H1 (cell line): ENCODE data around the gene HRH3. TPM values are rescaled to one million over a fixed set of nuclear protein-coding genes. Genes with fewer than 3 reads are reported as not detected.

ENCODE experiments used
- CTCF ChIA-PET: fragments of 300-600 bp; sonication (Branson Sonifier 250); formaldehyde crosslinking; loops from one replicate; lab custom pipeline; 2021; ENCODE audit not compliant: partially characterized antibody; lab: Charles Lee
- POLR2A ChIA-PET: fragments of 300-600 bp; sonication (Branson Sonifier 250); formaldehyde crosslinking; loops from one replicate; lab custom pipeline; 2021; ENCODE audit warnings: inconsistent platforms; ENCODE audit not compliant: partially characterized antibody; lab: Charles Lee
- DNase-seq, 2 experiments: peaks; one replicate each; pipeline versions ENCODE4 v3.0.0 to v3.0.0-alpha.2; 2010 to 2022; ENCODE audit warnings: low spot score in 2 of 2, low read depth in 1 of 2, mixed read lengths in 1 of 2
- FAIRE-seq: peaks from 2 replicates; lab custom pipeline; 2011; peaks lifted over from hg19 to GRCh38; lab: Jason Lieb, UNC
- H2AFZ ChIP-seq: 2 replicates; pipeline ENCODE4 v1.8.1; 2012; ENCODE audit warnings: low read length, inconsistent platforms
- H2AK5ac ChIP-seq: 2 replicates; pipeline ENCODE4 v1.6.1; 2013; ENCODE audit warnings: low read depth, low read length
- H2BK120ac ChIP-seq: replicated peaks from 2 replicates; pipeline ENCODE3; 2013; ENCODE audit warnings: low read depth, low read length, inconsistent platforms
- H2BK12ac ChIP-seq: 2 replicates; pipeline ENCODE4 v1.6.1; 2013; ENCODE audit warnings: low read depth, low read length
- H2BK15ac ChIP-seq: 2 replicates; pipeline ENCODE4 v1.6.1; 2013; ENCODE audit warnings: low read length
- H2BK20ac ChIP-seq: 2 replicates; pipeline ENCODE4 v1.6.1; 2013; ENCODE audit warnings: low read length
- H2BK5ac ChIP-seq: 2 replicates; pipeline ENCODE4 v1.6.1; 2013; ENCODE audit warnings: low read depth, low read length
- H3K14ac ChIP-seq: 2 replicates; pipeline ENCODE4 v1.6.1; 2013; ENCODE audit warnings: inconsistent platforms; ENCODE audit not compliant: insufficient read length
- H3K18ac ChIP-seq: 2 replicates; pipeline ENCODE4 v1.6.1; 2013; ENCODE audit warnings: low read length; ENCODE audit errors: extremely low read depth
- H3K23ac ChIP-seq: 2 replicates; pipeline ENCODE4 v1.6.1; 2013; ENCODE audit warnings: inconsistent platforms; ENCODE audit not compliant: insufficient read length
- H3K23me2 ChIP-seq: 2 replicates; pipeline ENCODE4 v1.6.1; 2013; ENCODE audit warnings: low read depth, low read length
- H3K27ac ChIP-seq: 2 replicates; pipeline ENCODE4 v1.6.1; 2011; ENCODE audit warnings: low read depth, low read length, inconsistent platforms
- H3K27me3 ChIP-seq, 4 experiments: replicated peaks in 1 of 4; 1 replicate in 1 of 4; 2 replicates in 3 of 4; pipeline versions ENCODE4 v1.6.1 to v1.8.1; 2011 to 2013; ENCODE audit warnings: low read length in 3 of 4, mild to moderate bottlenecking in 3 of 4, inconsistent platforms in 2 of 4, mixed read lengths in 2 of 4, moderate library complexity in 1 of 4; ENCODE audit not compliant: control insufficient read depth in 3 of 4, insufficient read depth in 3 of 4; ENCODE audit errors: extremely low read depth in 1 of 4
- H3K36me3 ChIP-seq, 4 experiments: 2 replicates each; pipeline versions ENCODE4 v1.6.1 to v1.8.1; 2011 to 2013; ENCODE audit warnings: mild to moderate bottlenecking in 4 of 4, low read length in 3 of 4, moderate library complexity in 2 of 4, control low read depth in 1 of 4, inconsistent platforms in 1 of 4; ENCODE audit not compliant: insufficient read depth in 4 of 4, control insufficient read depth in 2 of 4
- H3K4ac ChIP-seq: replicated peaks from 2 replicates; pipeline ENCODE3; 2013; ENCODE audit warnings: low read length, low read depth, mixed read lengths, inconsistent platforms; ENCODE audit not compliant: insufficient read length
- H3K4me1 ChIP-seq, 4 experiments: replicated peaks in 1 of 4; 1 replicate in 1 of 4; 2 replicates in 3 of 4; pipeline versions ENCODE4 v1.6.1 to v1.8.1; 2011 to 2013; ENCODE audit warnings: low read length in 3 of 4, inconsistent platforms in 2 of 4, mixed read lengths in 1 of 4; ENCODE audit not compliant: insufficient read depth in 4 of 4, control insufficient read depth in 3 of 4
- H3K4me2 ChIP-seq, 2 experiments: 2 replicates each; pipeline versions ENCODE4 v1.6.1 to v1.8.1; 2011 to 2013; ENCODE audit warnings: low read depth in 2 of 2, low read length in 2 of 2, control low read depth in 1 of 2, inconsistent platforms in 1 of 2, mild to moderate bottlenecking in 1 of 2; ENCODE audit not compliant: insufficient read depth in 1 of 2
- H3K4me3 ChIP-seq, 4 experiments: fragments of 200-600, 300-600 bp in 1 of 4; sonication (generic), shearing (Covaris generic), sonication (Bioruptor Twin) in 1 of 4; 2 replicates each; pipeline versions ENCODE4 v1.5.1 to v1.8.1; 2011 to 2016; ENCODE audit warnings: low read length in 4 of 4, low read depth in 3 of 4, control low read depth in 2 of 4, inconsistent platforms in 2 of 4, mild to moderate bottlenecking in 2 of 4, mixed read lengths in 1 of 4, moderate library complexity in 1 of 4; ENCODE audit not compliant: insufficient read depth in 2 of 4; ENCODE audit errors: extremely low read depth in 1 of 4
- H3K56ac ChIP-seq: replicated peaks from 2 replicates; pipeline ENCODE3; 2013; ENCODE audit warnings: low read depth, mild to moderate bottlenecking, mixed read lengths, low read length, inconsistent platforms; ENCODE audit not compliant: insufficient read length
- H3K79me1 ChIP-seq: 2 replicates; pipeline ENCODE4 v1.6.1; 2013; ENCODE audit warnings: low read depth, low read length, control low read depth
- H3K79me2 ChIP-seq, 2 experiments: 2 replicates each; pipeline versions ENCODE4 v1.6.1 to v1.8.1; 2012 to 2013; ENCODE audit warnings: low read length in 2 of 2, mild to moderate bottlenecking in 2 of 2, inconsistent platforms in 1 of 2; ENCODE audit not compliant: insufficient read depth in 2 of 2, control insufficient read depth in 1 of 2
- H3K9ac ChIP-seq, 4 experiments: replicated peaks in 1 of 4; 1 replicate in 1 of 4; 2 replicates in 3 of 4; pipeline versions ENCODE4 v1.6.1 to v1.8.1; 2011 to 2013; ENCODE audit warnings: low read depth in 3 of 4, low read length in 3 of 4, control low read depth in 2 of 4, mild to moderate bottlenecking in 2 of 4, moderate library complexity in 2 of 4, inconsistent platforms in 1 of 4; ENCODE audit errors: extremely low read depth in 1 of 4
- H3K9me3 ChIP-seq, 2 experiments: 2 replicates each; pipeline versions ENCODE4 v1.6.1 to v1.8.1; 2012 to 2013; ENCODE audit warnings: mild to moderate bottlenecking in 2 of 2, moderate library complexity in 2 of 2, control low read depth in 1 of 2, inconsistent platforms in 1 of 2, low read depth in 1 of 2, low read length in 1 of 2, mixed read lengths in 1 of 2; ENCODE audit not compliant: insufficient read depth in 2 of 2
- H4K20me1 ChIP-seq, 2 experiments: replicated peaks in 1 of 2; 2 replicates each; pipeline versions ENCODE3 to v1.8.1; 2011 to 2013; ENCODE audit warnings: inconsistent platforms in 2 of 2, low read length in 2 of 2, mild to moderate bottlenecking in 1 of 2; ENCODE audit not compliant: insufficient read depth in 2 of 2, control insufficient read depth in 1 of 2
- H4K5ac ChIP-seq: 2 replicates; pipeline ENCODE4 v1.6.1; 2013; ENCODE audit warnings: low read length, low read depth, mixed read lengths, inconsistent platforms; ENCODE audit not compliant: insufficient read length
- H4K8ac ChIP-seq: 2 replicates; pipeline ENCODE4 v1.8.0; 2013; ENCODE audit warnings: mild to moderate bottlenecking, moderate library complexity, low read length, inconsistent platforms; ENCODE audit not compliant: insufficient read depth; ENCODE audit errors: extremely low read depth
- H4K91ac ChIP-seq: replicated peaks from 2 replicates; pipeline ENCODE3; 2013; ENCODE audit warnings: low read length, mixed read lengths, inconsistent platforms; ENCODE audit not compliant: insufficient read length
- ATF2 ChIP-seq: IDR thresholded peaks from 2 replicates; pipeline ENCODE4 v1.6.1; 2012; ENCODE audit warnings: low read length, inconsistent platforms
- ATF3 ChIP-seq: IDR thresholded peaks from 2 replicates; pipeline ENCODE4 v1.6.1; 2011; ENCODE audit warnings: low read depth, mild to moderate bottlenecking, low read length; ENCODE audit not compliant: insufficient read depth
- CHD2 ChIP-seq: IDR thresholded peaks from 2 replicates; pipeline ENCODE4 v1.6.1; 2012; ENCODE audit warnings: low read length, improper control_type of control experiment
- KDM5A ChIP-seq: fragments of 200-600 bp; IDR thresholded peaks from 2 replicates; pipeline ENCODE4 v1.7.1; 2012; ENCODE audit warnings: mild to moderate bottlenecking, low read length, inconsistent platforms, mixed read lengths
- MAFK ChIP-seq: IDR thresholded peaks from 2 replicates; pipeline ENCODE4 v1.6.1; 2012; ENCODE audit warnings: low read depth, mild to moderate bottlenecking, improper control_type of control experiment, low read length
- RBBP5 ChIP-seq: IDR thresholded peaks from 2 replicates; pipeline ENCODE4 v1.7.1; 2012; ENCODE audit warnings: low read depth, mild to moderate bottlenecking, inconsistent platforms, low read length, moderate library complexity, borderline replicate concordance
- RNF2 ChIP-seq: fragments of 200-900, 300-1000 bp; sonication (generic); IDR thresholded peaks from 2 replicates; pipeline ENCODE4 v1.7.1; 2016; ENCODE audit warnings: borderline replicate concordance, low read depth, mild to moderate bottlenecking, antibody characterized with exemption, low read length; ENCODE audit not compliant: poor library complexity, severe bottlenecking; ENCODE audit errors: missing control alignments
- TAF1 ChIP-seq: IDR thresholded peaks from 2 replicates; pipeline ENCODE4 v1.6.1; 2011; ENCODE audit warnings: mild to moderate bottlenecking, low read depth, low read length
- TEAD4 ChIP-seq: IDR thresholded peaks from 2 replicates; pipeline ENCODE4 v1.6.1; 2012; ENCODE audit warnings: low read depth, low read length, inconsistent platforms, mixed read lengths
- WGBS, 2 experiments: shearing (Covaris generic) in 1 of 2; methylation state at CpG; one replicate each; pipeline versions ENCODE4 v1.1.6 to v1.1.7; 2013 to 2015; ENCODE audit warnings: low lambda C conversion rate in 2 of 2, mixed read lengths in 2 of 2, inconsistent platforms in 1 of 2, low coverage in 1 of 2, missing lambda C conversion rate in 1 of 2; ENCODE audit not compliant: insufficient replicate concordance in 2 of 2, insufficient coverage in 1 of 2, insufficient read length in 1 of 2; ENCODE audit errors: extremely low coverage in 1 of 2, missing lambda C conversion rate in 1 of 2; 5-methylcytosine and 5-hydroxymethylcytosine counted together
- polyA plus RNA-seq, 7 experiments: library from polyadenylated mRNA; depleted of rRNA in 3 of 7; stranded (reverse) in 5 of 7; unstranded in 2 of 7; fragments of >200 nt in 5 of 7; fragments of 200-250 nt in 2 of 7; gene quantifications; 1 replicate in 5 of 7; 2 replicates in 1 of 7; 4 replicates in 1 of 7; pipeline versions ENCODE4 v1.2.1 to v1.2.3, GENCODE V29; 2011 to 2013; ENCODE audit warnings: missing spikeins in 2 of 7, mixed read lengths in 2 of 7
- total RNA-seq: library from RNA; stranded (reverse); fragmentation: NEBNext Ultra II Directional; extraction: Animal tissue kit (Norgen Biotek cat#: 25700); gene quantifications from 2 replicates; pipeline ENCODE4 v1.2.1, GENCODE V29; 2021

Gene HRH3
- total and polyA plus RNA-seq, 2 of the 8 experiments (the other 6 are each of a cell fraction or from before 2014, with no cell fraction given) = 2.0 to 4.5 TPM

GRCh38 chr20:62178316-62179161, 41.5 kb downstream of the HRH3 start:
- H2BK12ac ChIP-seq = no peak overlapping the region
- H3K23me2 ChIP-seq = peaks cover 3% of the 10 kb centered on the region
- POLR2A ChIA-PET = no interaction called here
- H2BK15ac ChIP-seq = no peak overlapping the region
- no peak overlapping the region for H3K4ac ChIP-seq
- no peaks in the 10 kb centered on the region for H3K27me3 ChIP-seq
- 94% methylated on average over 19 of the region's 19 CpGs; no CpG with 5 or more reads in 1 of the 2 experiments for WGBS, 2 experiments
- FAIRE-seq (no peak), DNase-seq (no peak)
- H3K4me3 ChIP-seq = no peak overlapping the region
- H2BK120ac ChIP-seq = no peak overlapping the region
- H3K79me1 ChIP-seq = peaks cover 2% of the 10 kb centered on the region; the same call in 1 of the 2 replicates
- peaks cover 2 to 5% of the 10 kb centered on the region in 2 experiments; a peak in 3 of 4 replicates for H3K79me2 ChIP-seq
- no peak overlapping the region for H3K9ac ChIP-seq
- no peak overlapping the region for H3K18ac ChIP-seq
- H3K9me3 ChIP-seq = no peaks in the 10 kb centered on the region
- CTCF ChIA-PET = interaction anchor here (2.0 kb wide), 1 partner anchor 12 kb away, joined by 6 read pairs; no protein-coding TSS in a partner anchor
- H4K91ac ChIP-seq = no peak overlapping the region
- H2BK5ac ChIP-seq = no peak overlapping the region
- peaks cover 0 to 4% of the 10 kb centered on the region in 2 experiments for H4K20me1 ChIP-seq
- peaks cover 0 to 2% (median 0%) of the 10 kb centered on the region in 4 experiments; a peak in 2 of 7 replicates for H3K4me1 ChIP-seq
- H4K5ac ChIP-seq = no peak overlapping the region
- no peak overlapping the region for H2AK5ac ChIP-seq
- no peak overlapping the region for H3K27ac ChIP-seq
- no peak overlapping the region; the same call in 1 of the 2 replicates for H4K8ac ChIP-seq
- no peak overlapping the region for H3K56ac ChIP-seq
- H3K14ac ChIP-seq = no peak overlapping the region
- H3K36me3 ChIP-seq = peaks cover 2 to 21% (median 11%) of the 10 kb centered on the region in 4 experiments; a peak in 6 of 8 replicates
- H2AFZ ChIP-seq = no peak overlapping the region
- no peak overlapping the region for H2BK20ac ChIP-seq
- H3K23ac ChIP-seq = no peak overlapping the region
- H3K4me2 ChIP-seq = no peak overlapping the region
- TF ChIP-seq RBBP5 (no peak), ATF2 (no peak), RNF2 (no peak), TAF1 (no peak), TEAD4 (no peak), CHD2 (no peak), ATF3 (no peak), KDM5A (no peak), MAFK (no peak)
